ENCODE measurements around the gene CCDC120. TPM values are rescaled to one million over a fixed set of nuclear protein-coding genes. Genes with fewer than 3 reads are reported as not detected.

The CCDC120 gene
- total and polyA plus RNA-seq, 9 of the 15 experiments (the other 6 are each of a cell fraction or from before 2014, with no cell fraction given): 0.13 to 3.6 (median 0.54) TPM

DNA sequence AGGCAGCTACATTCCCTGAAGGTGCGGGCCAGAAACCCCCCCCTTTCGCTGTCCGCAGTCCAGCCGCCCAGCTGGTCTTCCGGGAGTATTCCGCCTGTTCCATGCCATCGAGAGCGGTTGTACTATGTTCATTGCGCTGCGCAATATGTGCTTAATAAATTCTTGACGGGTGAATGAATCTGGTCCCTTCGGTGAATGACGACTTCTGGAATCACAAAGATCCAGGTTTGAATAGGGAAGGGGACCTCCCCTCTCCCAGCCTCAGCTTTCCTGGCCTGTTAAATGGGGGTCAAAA is 14.9 kb upstream of the CCDC120 start (continued):
- TF ChIP-seq, protein P1, sequence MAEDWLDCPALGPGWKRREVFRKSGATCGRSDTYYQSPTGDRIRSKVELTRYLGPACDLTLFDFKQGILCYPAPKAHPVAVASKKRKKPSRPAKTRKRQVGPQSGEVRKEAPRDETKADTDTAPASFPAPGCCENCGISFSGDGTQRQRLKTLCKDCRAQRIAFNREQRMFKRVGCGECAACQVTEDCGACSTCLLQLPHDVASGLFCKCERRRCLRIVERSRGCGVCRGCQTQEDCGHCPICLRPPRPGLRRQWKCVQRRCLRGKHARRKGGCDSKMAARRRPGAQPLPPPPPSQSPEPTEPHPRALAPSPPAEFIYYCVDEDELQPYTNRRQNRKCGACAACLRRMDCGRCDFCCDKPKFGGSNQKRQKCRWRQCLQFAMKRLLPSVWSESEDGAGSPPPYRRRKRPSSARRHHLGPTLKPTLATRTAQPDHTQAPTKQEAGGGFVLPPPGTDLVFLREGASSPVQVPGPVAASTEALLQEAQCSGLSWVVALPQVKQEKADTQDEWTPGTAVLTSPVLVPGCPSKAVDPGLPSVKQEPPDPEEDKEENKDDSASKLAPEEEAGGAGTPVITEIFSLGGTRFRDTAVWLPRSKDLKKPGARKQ (CRISPR knock-in tag; IDR thresholded peaks at IDR 0.05): peak; percentile 46; the same call in 1 of the 2 replicates
- TF ChIP-seq TFAP4 (CRISPR knock-in tag; IDR thresholded peaks at IDR 0.05; ENCODE audit: borderline replicate concordance): peak; percentile 60; the same call in 1 of the 2 replicates
- no peak for TF ChIP-seq ZBTB26 (CRISPR knock-in tag; IDR thresholded peaks at IDR 0.05)
- TF ChIP-seq ZBTB9 (CRISPR knock-in tag; IDR thresholded peaks at IDR 0.05): no peak
- TF ChIP-seq FOXO4 (CRISPR knock-in tag; IDR thresholded peaks at IDR 0.05): no peak
